WTC11 (cell line): ENCODE measurements around the gene CAMKK2. TPM values are rescaled to one million over a fixed set of nuclear protein-coding genes. Genes with fewer than 3 reads are reported as not detected.

Experiments
- ATAC-seq: fragments of 200-7000 bp; cut with Tn5 transposase; 2 replicates; pipeline ENCODE4 v1.10.0; 2021; ENCODE audit warnings: mild to moderate bottlenecking, moderate library complexity
- CTCF ChIA-PET: fragments of 300-600 bp; sonication (Branson Sonifier 250); formaldehyde crosslinking; loops from one replicate; lab custom pipeline; 2021; ENCODE audit warnings: antibody characterized with exemption; lab: Charles Lee
- POLR2A ChIA-PET: fragments of 350-600 bp; sonication (Branson Sonifier 250); formaldehyde crosslinking; loops from one replicate; lab custom pipeline; 2021; ENCODE audit warnings: antibody characterized with exemption; lab: Charles Lee
- DNase-seq: peaks from one replicate; pipeline ENCODE4 v3.0.0; 2021; ENCODE audit warnings: low spot score
- H3K27ac Mint-ChIP-seq: 2 replicates; pipeline ENCODE4 v1.8.0; 2021; ENCODE audit warnings: mixed read lengths
- H3K27me3 Mint-ChIP-seq: 2 replicates; pipeline ENCODE4 v1.8.0; 2021; ENCODE audit warnings: low read depth, mild to moderate bottlenecking, moderate library complexity, mixed read lengths
- H3K36me3 Mint-ChIP-seq: 2 replicates; pipeline ENCODE4 v1.8.0; 2021; ENCODE audit warnings: mixed read lengths
- H3K4me1 Mint-ChIP-seq: 2 replicates; pipeline ENCODE4 v1.8.0; 2022; ENCODE audit warnings: mixed read lengths
- H3K4me3 Mint-ChIP-seq: 2 replicates; pipeline ENCODE4 v1.8.0; 2021; ENCODE audit warnings: mild to moderate bottlenecking, moderate library complexity, mixed read lengths
- H3K9me3 Mint-ChIP-seq: 2 replicates; pipeline ENCODE4 v1.8.0; 2021; ENCODE audit warnings: mixed read lengths
- EMX1 ChIP-seq: fragments of 250-450 bp; sonication (Bioruptor Pico); IDR thresholded peaks from 2 replicates; pipeline ENCODE4 v1.8.0; 2021; ENCODE audit warnings: mild to moderate bottlenecking
- FOXJ3 ChIP-seq: sonication (generic); formaldehyde crosslinking; IDR thresholded peaks from 2 replicates; pipeline ENCODE4 v1.9.0; 2021; ENCODE audit warnings: missing genetic modification reagents, mild to moderate bottlenecking, borderline replicate concordance
- JAZF1 ChIP-seq: fragments of 250-450 bp; sonication (Bioruptor Pico); IDR thresholded peaks from 2 replicates; pipeline ENCODE4 v1.9.0; 2021; ENCODE audit warnings: moderate library complexity, mild to moderate bottlenecking, inconsistent platforms
- SMAD4 ChIP-seq: sonication (generic); formaldehyde crosslinking; IDR thresholded peaks from 2 replicates; pipeline ENCODE4 v1.8.0; 2022; ENCODE audit warnings: mild to moderate bottlenecking, missing genetic modification reagents
- TEAD4 ChIP-seq: sonication (generic); formaldehyde crosslinking; IDR thresholded peaks from 2 replicates; pipeline ENCODE4 v1.8.0; 2022; ENCODE audit warnings: mild to moderate bottlenecking, missing genetic modification reagents
- TP53 ChIP-seq: sonication (generic); formaldehyde crosslinking; IDR thresholded peaks from 2 replicates; pipeline ENCODE4 v1.8.1; 2023; ENCODE audit warnings: mild to moderate bottlenecking, missing genetic modification reagents
- ZNF317 ChIP-seq: sonication (generic); formaldehyde crosslinking; IDR thresholded peaks from 2 replicates; pipeline ENCODE4 v1.8.1; 2023; ENCODE audit warnings: low read depth, mild to moderate bottlenecking, moderate library complexity, missing genetic modification reagents, borderline replicate concordance
- ZNF396 ChIP-seq: fragments of 250-450 bp; sonication (Bioruptor Pico); IDR thresholded peaks from 2 replicates; pipeline ENCODE4 v1.8.0; 2021; ENCODE audit warnings: mild to moderate bottlenecking, moderate library complexity, borderline replicate concordance
- total RNA-seq: library from RNA; stranded (reverse); gene quantifications from 3 replicates; pipeline ENCODE4 v1.2.3, GENCODE V29; 2021
- TF ChIP-seq, protein P1 (sequence below): sonication (generic); formaldehyde crosslinking; IDR thresholded peaks from 2 replicates; pipeline ENCODE4 v1.8.0; 2023; ENCODE audit warnings: missing genetic modification reagents, mild to moderate bottlenecking, borderline replicate concordance
- TF ChIP-seq, protein P2 (sequence below): sonication (generic); formaldehyde crosslinking; IDR thresholded peaks from 2 replicates; pipeline ENCODE4 v1.8.1; 2022; ENCODE audit warnings: mild to moderate bottlenecking, missing genetic modification reagents, moderate library complexity, borderline replicate concordance
- TF ChIP-seq, protein P3 (sequence below): sonication (generic); formaldehyde crosslinking; IDR thresholded peaks from 2 replicates; pipeline ENCODE4 v1.8.1; 2023; ENCODE audit warnings: mild to moderate bottlenecking, missing genetic modification reagents
- TF ChIP-seq, protein P4 (sequence below): fragments of 250-450 bp; sonication (Bioruptor Pico); IDR thresholded peaks from 2 replicates; pipeline ENCODE4 v1.9.0; 2021; ENCODE audit warnings: moderate library complexity, mild to moderate bottlenecking, inconsistent platforms, borderline replicate concordance
- TF ChIP-seq, protein P5 (sequence below): sonication (generic); formaldehyde crosslinking; IDR thresholded peaks from 2 replicates; pipeline ENCODE4 v1.8.0; 2022; ENCODE audit warnings: missing genetic modification reagents
- TF ChIP-seq, protein P6 (sequence below): sonication (generic); formaldehyde crosslinking; conservative IDR thresholded peaks from 2 replicates; pipeline ENCODE4 v1.8.1; 2022; ENCODE audit warnings: mild to moderate bottlenecking, missing genetic modification reagents

The CAMKK2 gene
- total RNA-seq, 1 experiment from 2014 or later: 36.5 TPM

DNA sequence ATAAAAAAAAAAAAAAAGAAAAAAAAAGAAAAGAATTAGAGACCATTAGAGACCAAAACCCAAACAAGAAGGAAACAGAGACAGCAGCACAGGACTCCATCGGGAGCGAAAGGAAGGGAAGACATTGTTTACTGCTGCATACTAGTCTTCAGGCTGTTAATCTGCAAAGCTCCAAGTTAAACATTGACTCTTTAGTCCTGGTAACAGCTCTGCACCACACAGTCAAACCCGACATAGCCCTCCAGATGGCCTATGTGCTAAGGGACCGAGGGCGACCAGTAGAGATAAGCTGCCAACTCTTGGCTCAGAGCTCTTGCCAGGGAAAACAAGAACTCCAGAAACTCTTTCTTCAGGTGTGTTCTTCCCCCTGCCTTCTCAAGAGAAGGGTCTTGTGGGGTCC is 78.7 kb downstream of the CAMKK2 start (continued):
- TF ChIP-seq, protein P1, sequence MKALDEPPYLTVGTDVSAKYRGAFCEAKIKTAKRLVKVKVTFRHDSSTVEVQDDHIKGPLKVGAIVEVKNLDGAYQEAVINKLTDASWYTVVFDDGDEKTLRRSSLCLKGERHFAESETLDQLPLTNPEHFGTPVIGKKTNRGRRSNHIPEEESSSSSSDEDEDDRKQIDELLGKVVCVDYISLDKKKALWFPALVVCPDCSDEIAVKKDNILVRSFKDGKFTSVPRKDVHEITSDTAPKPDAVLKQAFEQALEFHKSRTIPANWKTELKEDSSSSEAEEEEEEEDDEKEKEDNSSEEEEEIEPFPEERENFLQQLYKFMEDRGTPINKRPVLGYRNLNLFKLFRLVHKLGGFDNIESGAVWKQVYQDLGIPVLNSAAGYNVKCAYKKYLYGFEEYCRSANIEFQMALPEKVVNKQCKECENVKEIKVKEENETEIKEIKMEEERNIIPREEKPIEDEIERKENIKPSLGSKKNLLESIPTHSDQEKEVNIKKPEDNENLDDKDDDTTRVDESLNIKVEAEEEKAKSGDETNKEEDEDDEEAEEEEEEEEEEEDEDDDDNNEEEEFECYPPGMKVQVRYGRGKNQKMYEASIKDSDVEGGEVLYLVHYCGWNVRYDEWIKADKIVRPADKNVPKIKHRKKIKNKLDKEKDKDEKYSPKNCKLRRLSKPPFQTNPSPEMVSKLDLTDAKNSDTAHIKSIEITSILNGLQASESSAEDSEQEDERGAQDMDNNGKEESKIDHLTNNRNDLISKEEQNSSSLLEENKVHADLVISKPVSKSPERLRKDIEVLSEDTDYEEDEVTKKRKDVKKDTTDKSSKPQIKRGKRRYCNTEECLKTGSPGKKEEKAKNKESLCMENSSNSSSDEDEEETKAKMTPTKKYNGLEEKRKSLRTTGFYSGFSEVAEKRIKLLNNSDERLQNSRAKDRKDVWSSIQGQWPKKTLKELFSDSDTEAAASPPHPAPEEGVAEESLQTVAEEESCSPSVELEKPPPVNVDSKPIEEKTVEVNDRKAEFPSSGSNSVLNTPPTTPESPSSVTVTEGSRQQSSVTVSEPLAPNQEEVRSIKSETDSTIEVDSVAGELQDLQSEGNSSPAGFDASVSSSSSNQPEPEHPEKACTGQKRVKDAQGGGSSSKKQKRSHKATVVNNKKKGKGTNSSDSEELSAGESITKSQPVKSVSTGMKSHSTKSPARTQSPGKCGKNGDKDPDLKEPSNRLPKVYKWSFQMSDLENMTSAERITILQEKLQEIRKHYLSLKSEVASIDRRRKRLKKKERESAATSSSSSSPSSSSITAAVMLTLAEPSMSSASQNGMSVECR (CRISPR knock-in tag): no peak
- TF ChIP-seq EMX1 (CRISPR knock-in tag): no peak

DNA sequence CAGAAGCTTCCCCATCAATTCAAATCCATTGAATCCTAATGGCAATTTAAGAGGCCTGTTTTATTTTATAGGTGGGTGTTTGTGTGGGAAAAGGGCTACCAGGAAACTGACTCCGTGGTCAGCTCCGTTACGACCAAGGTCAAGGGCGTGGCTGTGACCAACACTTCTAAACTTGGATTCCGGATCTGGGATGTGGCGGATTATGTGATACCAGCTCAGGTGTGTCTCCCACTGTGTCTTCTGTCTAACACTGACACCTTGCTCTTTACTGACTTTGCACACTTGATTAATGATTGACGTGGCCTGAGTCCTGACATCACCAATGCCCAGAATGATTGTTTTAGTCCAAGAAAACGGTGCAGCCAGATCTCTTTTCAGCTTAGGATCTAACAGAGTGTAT is 79.4 kb downstream of the CAMKK2 start:
- H3K27ac Mint-ChIP-seq: no peak overlapping the region
- TF ChIP-seq FOXJ3 (CRISPR knock-in tag) (no peak), TEAD4 (no peak), TP53 (CRISPR knock-in tag) (no peak), ZNF396 (CRISPR knock-in tag) (no peak)
- TF ChIP-seq, protein P2, sequence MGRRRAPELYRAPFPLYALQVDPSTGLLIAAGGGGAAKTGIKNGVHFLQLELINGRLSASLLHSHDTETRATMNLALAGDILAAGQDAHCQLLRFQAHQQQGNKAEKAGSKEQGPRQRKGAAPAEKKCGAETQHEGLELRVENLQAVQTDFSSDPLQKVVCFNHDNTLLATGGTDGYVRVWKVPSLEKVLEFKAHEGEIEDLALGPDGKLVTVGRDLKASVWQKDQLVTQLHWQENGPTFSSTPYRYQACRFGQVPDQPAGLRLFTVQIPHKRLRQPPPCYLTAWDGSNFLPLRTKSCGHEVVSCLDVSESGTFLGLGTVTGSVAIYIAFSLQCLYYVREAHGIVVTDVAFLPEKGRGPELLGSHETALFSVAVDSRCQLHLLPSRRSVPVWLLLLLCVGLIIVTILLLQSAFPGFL (CRISPR knock-in tag): no peak
- TF ChIP-seq, protein P3, sequence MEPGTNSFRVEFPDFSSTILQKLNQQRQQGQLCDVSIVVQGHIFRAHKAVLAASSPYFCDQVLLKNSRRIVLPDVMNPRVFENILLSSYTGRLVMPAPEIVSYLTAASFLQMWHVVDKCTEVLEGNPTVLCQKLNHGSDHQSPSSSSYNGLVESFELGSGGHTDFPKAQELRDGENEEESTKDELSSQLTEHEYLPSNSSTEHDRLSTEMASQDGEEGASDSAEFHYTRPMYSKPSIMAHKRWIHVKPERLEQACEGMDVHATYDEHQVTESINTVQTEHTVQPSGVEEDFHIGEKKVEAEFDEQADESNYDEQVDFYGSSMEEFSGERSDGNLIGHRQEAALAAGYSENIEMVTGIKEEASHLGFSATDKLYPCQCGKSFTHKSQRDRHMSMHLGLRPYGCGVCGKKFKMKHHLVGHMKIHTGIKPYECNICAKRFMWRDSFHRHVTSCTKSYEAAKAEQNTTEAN (CRISPR knock-in tag): no peak
- ChIA-PET CTCF (interaction anchor here (0.9 to 2.0 kb wide), 3 partner anchors 13 to 226 kb away, joined by 3 to 6 read pairs (median 3); no protein-coding TSS in a partner anchor), POLR2A (no interaction called here)
- H3K36me3 Mint-ChIP-seq: no peaks in the 10 kb centered on the region
- no peaks in the 10 kb centered on the region for H3K4me1 Mint-ChIP-seq
- H3K27me3 Mint-ChIP-seq: no peaks in the 10 kb centered on the region
- H3K4me3 Mint-ChIP-seq: no peak overlapping the region
- no peaks in the 10 kb centered on the region for H3K9me3 Mint-ChIP-seq
- ATAC-seq (no peak), DNase-seq (no peak)

DNA sequence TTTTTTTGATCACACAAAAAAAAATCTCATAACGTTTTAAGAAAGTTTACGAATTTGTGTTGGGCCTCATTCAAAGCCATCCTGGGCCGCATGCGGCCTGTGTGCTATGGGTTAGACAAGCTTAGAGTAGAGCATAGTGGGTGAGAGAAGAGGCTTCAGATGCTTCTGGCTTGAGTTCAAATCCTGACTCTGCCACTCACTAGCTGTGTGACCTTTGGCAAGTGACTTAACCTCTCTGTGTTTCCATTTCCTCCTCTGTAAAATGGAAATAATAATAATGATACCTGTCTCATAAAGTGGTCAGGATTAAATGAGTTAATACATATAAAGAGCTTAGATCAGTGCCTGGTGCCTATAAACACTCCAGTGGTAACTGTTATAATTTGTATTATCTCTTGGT is 80.4 kb downstream of the CAMKK2 start:
- ChIA-PET POLR2A (no interaction called here), CTCF (no interaction called here)
- no peak for ATAC-seq
- H3K36me3 Mint-ChIP-seq: no peaks in the 10 kb centered on the region
- H3K4me3 Mint-ChIP-seq: no peak overlapping the region
- H3K4me1 Mint-ChIP-seq: peaks cover 2% of the 10 kb centered on the region
- H3K9me3 Mint-ChIP-seq: no peaks in the 10 kb centered on the region
- no peaks in the 10 kb centered on the region for H3K27me3 Mint-ChIP-seq
- H3K27ac Mint-ChIP-seq: no peak overlapping the region
- DNase-seq: no peak
- no peak for TF ChIP-seq JAZF1 (CRISPR knock-in tag)

DNA sequence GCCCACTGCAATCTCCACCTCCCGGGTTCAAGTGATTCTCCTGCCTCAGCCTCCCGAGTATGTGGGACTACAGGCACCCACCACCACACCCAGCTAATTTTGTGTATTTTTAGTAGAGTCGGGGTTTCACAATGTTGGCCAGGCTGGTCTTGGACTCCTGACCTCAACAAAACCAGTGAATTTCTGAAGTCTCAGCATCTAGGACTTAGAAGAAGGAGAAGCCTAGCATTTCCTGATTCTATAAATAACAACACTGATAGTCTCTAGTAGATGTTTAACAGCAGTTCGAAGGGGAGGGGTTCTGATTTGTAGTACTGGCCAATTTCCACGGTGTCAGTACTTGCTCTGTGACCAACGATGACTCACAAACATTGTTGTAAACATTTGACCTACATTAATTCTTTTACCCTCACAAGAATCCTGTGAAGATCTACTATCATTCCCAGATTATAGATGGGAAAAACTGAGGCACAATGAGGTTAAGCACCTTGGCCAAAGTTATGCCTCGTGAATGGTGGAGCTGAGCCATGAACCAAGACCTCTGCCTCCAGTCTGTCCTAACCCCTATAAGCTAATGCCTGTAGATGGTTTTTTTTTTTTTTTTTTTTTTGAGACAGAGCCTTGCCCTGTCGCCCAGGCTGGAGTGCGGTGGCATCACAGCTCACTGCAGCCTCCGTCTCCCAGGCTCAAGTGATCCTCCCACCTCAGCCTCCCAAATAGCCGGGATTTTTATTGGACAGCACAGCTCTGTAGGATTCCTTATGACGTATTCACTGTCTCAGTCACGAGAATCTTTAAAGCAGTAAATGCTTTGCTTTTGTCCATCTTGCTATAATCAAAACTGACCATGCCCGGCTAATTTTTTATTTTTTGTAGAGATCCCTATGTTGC is 81.4 kb downstream of the CAMKK2 start:
- POLR2A ChIA-PET: no interaction called here
- TF ChIP-seq, protein P4, sequence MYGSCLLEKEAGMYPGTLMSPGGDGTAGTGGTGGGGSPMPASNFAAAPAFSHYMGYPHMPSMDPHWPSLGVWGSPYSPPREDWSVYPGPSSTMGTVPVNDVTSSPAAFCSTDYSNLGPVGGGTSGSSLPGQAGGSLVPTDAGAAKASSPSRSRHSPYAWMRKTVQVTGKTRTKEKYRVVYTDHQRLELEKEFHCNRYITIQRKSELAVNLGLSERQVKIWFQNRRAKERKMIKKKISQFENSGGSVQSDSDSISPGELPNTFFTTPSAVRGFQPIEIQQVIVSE (CRISPR knock-in tag): no peak
- TF ChIP-seq JAZF1 (CRISPR knock-in tag): no peak
- TF ChIP-seq ZNF317: no peak
- TF ChIP-seq, protein P5, sequence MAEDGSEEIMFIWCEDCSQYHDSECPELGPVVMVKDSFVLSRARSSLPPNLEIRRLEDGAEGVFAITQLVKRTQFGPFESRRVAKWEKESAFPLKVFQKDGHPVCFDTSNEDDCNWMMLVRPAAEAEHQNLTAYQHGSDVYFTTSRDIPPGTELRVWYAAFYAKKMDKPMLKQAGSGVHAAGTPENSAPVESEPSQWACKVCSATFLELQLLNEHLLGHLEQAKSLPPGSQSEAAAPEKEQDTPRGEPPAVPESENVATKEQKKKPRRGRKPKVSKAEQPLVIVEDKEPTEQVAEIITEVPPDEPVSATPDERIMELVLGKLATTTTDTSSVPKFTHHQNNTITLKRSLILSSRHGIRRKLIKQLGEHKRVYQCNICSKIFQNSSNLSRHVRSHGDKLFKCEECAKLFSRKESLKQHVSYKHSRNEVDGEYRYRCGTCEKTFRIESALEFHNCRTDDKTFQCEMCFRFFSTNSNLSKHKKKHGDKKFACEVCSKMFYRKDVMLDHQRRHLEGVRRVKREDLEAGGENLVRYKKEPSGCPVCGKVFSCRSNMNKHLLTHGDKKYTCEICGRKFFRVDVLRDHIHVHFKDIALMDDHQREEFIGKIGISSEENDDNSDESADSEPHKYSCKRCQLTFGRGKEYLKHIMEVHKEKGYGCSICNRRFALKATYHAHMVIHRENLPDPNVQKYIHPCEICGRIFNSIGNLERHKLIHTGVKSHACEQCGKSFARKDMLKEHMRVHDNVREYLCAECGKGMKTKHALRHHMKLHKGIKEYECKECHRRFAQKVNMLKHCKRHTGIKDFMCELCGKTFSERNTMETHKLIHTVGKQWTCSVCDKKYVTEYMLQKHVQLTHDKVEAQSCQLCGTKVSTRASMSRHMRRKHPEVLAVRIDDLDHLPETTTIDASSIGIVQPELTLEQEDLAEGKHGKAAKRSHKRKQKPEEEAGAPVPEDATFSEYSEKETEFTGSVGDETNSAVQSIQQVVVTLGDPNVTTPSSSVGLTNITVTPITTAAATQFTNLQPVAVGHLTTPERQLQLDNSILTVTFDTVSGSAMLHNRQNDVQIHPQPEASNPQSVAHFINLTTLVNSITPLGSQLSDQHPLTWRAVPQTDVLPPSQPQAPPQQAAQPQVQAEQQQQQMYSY: no peak
- TF ChIP-seq, protein P6, sequence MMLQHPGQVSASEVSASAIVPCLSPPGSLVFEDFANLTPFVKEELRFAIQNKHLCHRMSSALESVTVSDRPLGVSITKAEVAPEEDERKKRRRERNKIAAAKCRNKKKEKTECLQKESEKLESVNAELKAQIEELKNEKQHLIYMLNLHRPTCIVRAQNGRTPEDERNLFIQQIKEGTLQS (CRISPR knock-in tag): no peak
- TF ChIP-seq SMAD4: no peak

More for the DNA sequence above, 81.4 kb downstream of the CAMKK2 start:
- ATAC-seq (no peak), DNase-seq (no peak)
- no peaks in the 10 kb centered on the region for H3K36me3 Mint-ChIP-seq
- CTCF ChIA-PET: interaction anchor here (0.6 to 0.7 kb wide), 2 partner anchors 15 to 19 kb away, joined by 3 to 5 read pairs; no protein-coding TSS in a partner anchor
- H3K27me3 Mint-ChIP-seq: no peaks in the 10 kb centered on the region
- H3K9me3 Mint-ChIP-seq: no peaks in the 10 kb centered on the region
- H3K27ac Mint-ChIP-seq: no peak overlapping the region
- no peak overlapping the region for H3K4me3 Mint-ChIP-seq
- H3K4me1 Mint-ChIP-seq: peaks cover 6% of the 10 kb centered on the region
